ENCODE results near the gene PIK3CD.

GRCh38 chr1:9753121-9753531 is 101.6 kb downstream of the PIK3CD start:
- TF ChIP-seq TAF1 (conservative IDR thresholded peaks at IDR 0.05) (no peak), RAD21 (IDR thresholded peaks at IDR 0.05) (no peak)

Measured in liver (tissue), 2 donors.